Measurements from ENCODE around the gene ACTR3C.
"Not testable (repeated sequence)": the region's sequence is repeated elsewhere in the genome, so short reads cannot be mapped to it uniquely, and the experiment has no call there.

ACTR3C gene

GRCh38 chr7:150336746-150337145 is 13.4 kb upstream of the ACTR3C start:
- no peak for DNase-seq

DNA sequence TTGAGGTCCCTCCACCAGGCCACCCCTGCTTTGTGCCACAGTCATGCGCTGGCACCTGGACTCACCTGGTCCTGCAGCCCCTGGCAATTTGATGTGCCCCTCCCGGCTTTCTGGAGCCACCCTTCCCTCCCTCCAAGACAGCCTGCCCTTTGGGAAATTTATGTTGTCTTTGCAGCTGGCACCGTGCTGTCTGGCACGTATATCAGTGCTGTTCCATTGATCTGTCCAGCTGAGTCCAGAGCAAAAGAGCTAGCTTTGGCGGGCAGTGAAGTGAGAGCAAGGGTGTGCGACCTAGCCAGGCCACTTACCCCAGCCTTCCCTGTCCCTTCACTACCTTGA is 12.4 kb upstream of the ACTR3C start:
- no peak for DNase-seq

- no peak for DNase-seq
These were observed 11.9 kb upstream of the ACTR3C start for GRCh38 chr7:150335108-150335773.

DNA sequence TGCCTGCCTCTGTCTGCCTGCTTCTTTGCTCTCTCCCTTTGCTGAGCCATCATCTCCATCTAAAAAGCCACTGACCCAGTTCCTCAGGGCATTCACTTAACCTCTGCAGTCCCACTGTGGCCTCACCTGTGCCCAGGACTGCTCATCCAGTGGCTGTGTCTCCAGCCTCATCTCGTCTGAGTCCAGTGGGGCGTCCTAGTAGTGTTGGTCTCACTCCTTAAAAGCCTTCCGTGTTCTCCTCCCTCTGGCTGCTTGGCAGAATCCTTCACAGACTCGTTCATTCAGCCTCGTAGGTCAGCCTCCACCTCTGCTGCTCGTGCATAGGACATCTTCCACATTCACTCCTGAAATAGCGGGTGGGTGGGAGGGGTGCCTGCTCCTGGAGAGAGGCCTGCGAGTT is 10.8 kb upstream of the ACTR3C start:
- no peak for DNase-seq

GRCh38 chr7:150333659-150334058 is 10.3 kb upstream of the ACTR3C start:
- no peak for DNase-seq

GRCh38 chr7:150332852-150333635 is 9.7 kb upstream of the ACTR3C start:
- DNase-seq, result no peak

GRCh38 chr7:150330211-150330885 is 7.0 kb upstream of the ACTR3C start:
- no peak for DNase-seq

- peak in 24 of 58 donors; percentile 8 to 58 (median 34) for DNase-seq
These were observed 6.2 kb upstream of the ACTR3C start for GRCh38 chr7:150329331-150330120.

- DNase-seq, result no peak
These were observed 4.0 kb upstream of the ACTR3C start for GRCh38 chr7:150327308-150327707.

DNA sequence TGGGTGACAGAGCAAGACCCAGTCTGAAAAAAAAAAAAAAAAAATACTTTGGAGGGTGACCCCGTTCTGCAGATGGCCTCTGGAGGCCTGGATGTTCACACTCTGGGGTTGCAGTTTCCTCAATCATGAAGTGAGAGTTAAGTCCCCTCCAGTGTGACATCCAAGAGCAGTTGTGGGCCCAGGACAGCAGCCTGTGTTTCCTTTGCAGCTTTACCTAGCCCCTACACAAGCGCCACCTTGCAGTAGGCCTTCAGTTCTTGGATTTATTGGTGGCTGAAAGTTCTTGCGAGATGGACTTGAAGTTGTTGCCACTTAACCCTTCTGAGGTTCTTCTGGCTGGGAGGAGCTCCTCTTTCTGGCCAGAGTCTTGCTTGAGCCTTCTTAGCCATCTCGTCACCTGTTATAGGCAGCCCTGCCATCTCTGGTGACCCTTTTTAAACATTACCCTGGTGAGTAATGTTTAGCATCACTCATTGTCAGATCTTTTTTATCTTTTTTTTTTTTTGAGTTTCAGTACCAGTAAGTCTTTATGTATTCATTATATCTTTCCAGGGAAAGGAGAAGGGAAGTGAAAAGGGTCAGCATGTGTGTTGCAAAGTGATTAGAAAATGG is 3.4 kb upstream of the ACTR3C start:
- no peak for DNase-seq

GRCh38 chr7:150325901-150326300 is 2.6 kb upstream of the ACTR3C start:
- no peak for DNase-seq

GRCh38 chr7:150325110-150325611 is 1.8 kb upstream of the ACTR3C start:
- DNase-seq, result no peak

DNA sequence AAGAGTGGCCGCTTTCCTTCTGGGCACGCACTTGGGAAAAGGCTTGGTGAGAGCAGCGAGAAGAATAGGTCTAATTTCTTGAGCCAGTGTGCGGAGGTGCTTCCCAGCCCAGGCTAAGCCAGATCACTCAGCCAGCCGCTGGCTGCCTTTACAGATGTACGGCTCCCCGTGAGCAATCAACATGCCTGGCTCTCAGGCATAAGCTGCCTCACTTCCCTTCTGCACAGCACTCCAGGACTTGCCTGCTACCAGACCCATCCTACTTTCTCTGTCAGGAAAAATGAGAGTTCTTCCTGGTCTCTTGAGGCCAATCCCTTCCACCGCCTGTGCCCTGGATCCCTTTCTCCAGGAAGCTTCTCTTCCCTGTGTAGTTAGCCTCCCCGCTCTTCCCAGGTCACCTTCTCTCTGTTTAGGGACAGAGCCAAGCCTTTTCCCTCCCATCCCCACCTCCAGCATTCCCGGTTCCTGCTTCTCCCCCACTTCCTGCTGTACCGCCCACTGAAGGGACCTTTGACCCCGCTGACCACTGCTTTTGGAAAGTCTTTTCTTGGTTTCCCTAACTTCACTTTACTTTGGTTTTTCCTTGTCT is 1.1 kb upstream of the ACTR3C start:
- no peak for DNase-seq

GRCh38 chr7:150323682-150324372 is 482 bp upstream of the ACTR3C start:
- DNase-seq, result no peak

DNA sequence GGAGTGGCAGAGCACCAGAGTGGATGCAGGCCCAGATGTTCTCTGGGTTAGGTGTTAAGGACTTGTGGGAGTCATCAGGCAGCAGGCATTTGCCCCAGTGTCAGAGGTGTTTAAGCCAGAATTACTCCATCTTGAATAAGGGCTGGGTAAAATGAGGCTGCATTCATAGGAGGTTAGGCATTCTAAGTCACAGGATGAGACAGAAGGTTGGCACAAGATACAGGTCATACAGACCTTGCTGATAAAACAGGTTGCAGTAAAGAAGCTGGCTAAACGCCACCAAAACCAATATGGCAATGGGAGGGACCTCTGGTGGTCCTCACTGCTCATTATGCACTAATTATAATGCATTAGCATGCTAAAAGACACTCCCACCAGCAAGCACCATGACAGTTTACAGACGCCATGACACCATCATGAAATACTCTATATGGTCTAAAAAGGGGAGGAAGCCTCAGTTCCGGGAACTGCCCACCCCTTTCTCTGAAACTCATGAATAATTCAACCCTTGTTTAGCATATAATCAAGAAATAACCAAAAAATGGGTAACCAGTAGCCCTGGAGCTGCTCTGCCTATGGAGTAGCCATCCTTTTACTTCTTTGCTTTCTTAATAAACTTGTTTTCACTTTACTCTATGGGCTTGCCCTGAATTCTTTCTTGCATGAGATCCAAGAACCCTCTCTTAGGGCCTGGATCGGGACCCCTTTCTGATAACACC is 1.1 kb downstream of the ACTR3C start:
- no peak for DNase-seq

DNA sequence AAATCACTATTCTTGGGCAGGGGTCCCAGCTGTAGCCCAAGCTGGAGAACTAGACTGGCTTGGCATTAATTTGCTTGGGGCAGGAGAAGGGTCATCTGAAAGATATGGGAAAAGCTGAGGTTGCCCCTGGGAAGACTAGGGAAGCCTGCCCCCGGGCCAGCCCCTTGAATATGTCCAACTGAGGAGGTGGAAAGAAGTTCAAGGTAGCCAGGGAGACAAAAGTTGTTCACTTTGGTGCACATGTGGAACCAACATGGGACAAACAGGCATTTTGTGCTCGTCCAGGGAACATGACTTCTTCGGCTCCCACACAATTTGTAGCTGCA is 1.6 kb downstream of the ACTR3C start:
- no peak for DNase-seq

GRCh38 chr7:150317748-150318444 is 5.4 kb downstream of the ACTR3C start:
- DNase-seq, result no peak

GRCh38 chr7:150316987-150317386 is 6.4 kb downstream of the ACTR3C start:
- not testable (repeated sequence) for DNase-seq

Measured in anterior cingulate cortex (tissue), 58 donors.